ENCODE data around the gene FAM228B. TPM values are rescaled to one million over a fixed set of nuclear protein-coding genes. Genes with fewer than 3 reads are reported as not detected.
A peak's percentile ranks its signal among the peaks of the same experiment; 100 is the strongest.

Gene FAM228B
- total RNA-seq, 2 donors from 2014 or later, result 17.7 to 20.6 TPM

GRCh38 chr2:24115057-24115456, 8.2 kb upstream of the FAM228B start:
- TF ChIP-seq CTCF (IDR thresholded peaks at IDR 0.05) (no peak), POLR2AphosphoS5 (IDR thresholded peaks at IDR 0.05) (no peak), POLR2A (IDR thresholded peaks at IDR 0.05) (no peak)

GRCh38 chr2:24117902-24118301, 5.4 kb upstream of the FAM228B start:
- Histone ChIP-seq H3K4me3 (no peak overlapping the region), H3K27ac (no peak overlapping the region), H3K9me3 (no peaks in the 10 kb centered on the region), H3K36me3 (no peaks in the 10 kb centered on the region), H3K4me1 (replicated peaks) (no peaks in the 10 kb centered on the region), H3K27me3 (replicated peaks; ENCODE audit: insufficient read depth) (no peaks in the 10 kb centered on the region)
- intact Hi-C loops (cut with DNase I), result no loop called here
- TF ChIP-seq POLR2A (IDR thresholded peaks at IDR 0.05) (no peak), CTCF (IDR thresholded peaks at IDR 0.05) (no peak)
- DNase-seq (ENCODE audit: low spot score), result no peak
- WGBS, result 90% methylated on average over 1 of the region's 1 CpG

More at GRCh38 chr2:24115057-24115456, 8.2 kb upstream of the FAM228B start:
- Histone ChIP-seq H3K4me3 (no peak overlapping the region), H3K27ac (no peak overlapping the region), H3K27me3 (replicated peaks; ENCODE audit: insufficient read depth) (no peaks in the 10 kb centered on the region), H3K4me1 (replicated peaks) (no peaks in the 10 kb centered on the region), H3K9me3 (no peaks in the 10 kb centered on the region), H3K36me3 (no peaks in the 10 kb centered on the region)
- 40% methylated on average over 2 of the region's 2 CpGs for WGBS
- intact Hi-C loops (cut with DNase I), result no loop called here
- DNase-seq (ENCODE audit: low spot score), result no peak

- Histone ChIP-seq H3K4me1 (replicated peaks) (peaks cover 4% of the 10 kb centered on the region), H3K4me3 (no peak overlapping the region), H3K27me3 (replicated peaks; ENCODE audit: insufficient read depth) (no peaks in the 10 kb centered on the region), H3K27ac (no peak overlapping the region), H3K36me3 (no peaks in the 10 kb centered on the region), H3K9me3 (no peaks in the 10 kb centered on the region)
- TF ChIP-seq POLR2AphosphoS5 (IDR thresholded peaks at IDR 0.05) (no peak), POLR2A (IDR thresholded peaks at IDR 0.05) (no peak), CTCF (IDR thresholded peaks at IDR 0.05) (no peak)
- DNase-seq (ENCODE audit: low spot score), result no peak
- 35% methylated on average over 5 of the region's 5 CpGs for WGBS
- intact Hi-C loops (cut with DNase I), result no loop called here
Measured at GRCh38 chr2:24121066-24121465, 2.2 kb upstream of the FAM228B start.

- no peak overlapping the region for H3K27ac ChIP-seq
- 30% methylated on average over 4 of the region's 4 CpGs for WGBS
- H3K36me3 ChIP-seq, result no peaks in the 10 kb centered on the region
- peaks cover 4% of the 10 kb centered on the region for H3K4me1 ChIP-seq (replicated peaks)
- DNase-seq (ENCODE audit: low spot score), result no peak
- intact Hi-C loops (cut with DNase I), result no loop called here
- H3K4me3 ChIP-seq, result no peak overlapping the region
- TF ChIP-seq CTCF (IDR thresholded peaks at IDR 0.05), result no peak
- no peaks in the 10 kb centered on the region for H3K27me3 ChIP-seq (replicated peaks; ENCODE audit: insufficient read depth)
- H3K9me3 ChIP-seq, result no peaks in the 10 kb centered on the region
Measured at GRCh38 chr2:24121469-24121868, 1.8 kb upstream of the FAM228B start.

- H3K36me3 ChIP-seq, result no peaks in the 10 kb centered on the region
- no peak for DNase-seq (ENCODE audit: low spot score)
- H3K27ac ChIP-seq, result peak overlapping the region; percentile 92
- H3K27me3 ChIP-seq (replicated peaks; ENCODE audit: insufficient read depth), result no peaks in the 10 kb centered on the region
- H3K4me1 ChIP-seq (replicated peaks), result peaks cover 4% of the 10 kb centered on the region
- no peaks in the 10 kb centered on the region for H3K9me3 ChIP-seq
- 8% methylated on average over 13 of the region's 15 CpGs for whole genome bisulfite sequencing
- intact Hi-C loops (cut with DNase I), result no loop called here
- TF ChIP-seq POLR2AphosphoS5 (IDR thresholded peaks at IDR 0.05), result no peak
- no peak for TF ChIP-seq POLR2A (IDR thresholded peaks at IDR 0.05)
- TF ChIP-seq CTCF (IDR thresholded peaks at IDR 0.05), result no peak
- peak overlapping the region; percentile 76 to 80 for H3K4me3 ChIP-seq
Measured at GRCh38 chr2:24122366-24123194, 689 bp upstream of the FAM228B start.

Measured in prostate gland (tissue), 2 donors.